ENCODE results near the gene HMOX2.

GRCh38 chr16:4455951-4456350 is 20.2 kb upstream of the HMOX2 start:
- TF ChIP-seq CTCF (IDR thresholded peaks at IDR 0.05): no peak
- no peak for TF ChIP-seq EP300 (IDR thresholded peaks at IDR 0.05)
